GM12878 (cell line): ENCODE results near the gene SLC12A6. TPM values are rescaled to one million over a fixed set of nuclear protein-coding genes. Genes with fewer than 3 reads are reported as not detected.

Source experiments
- BCL11A ChIP-seq: IDR thresholded peaks from 2 replicates; pipeline ENCODE4 v1.6.1; 2011; ENCODE audit warnings: low read depth, low read length
- CBFB ChIP-seq: IDR thresholded peaks from 2 replicates; pipeline ENCODE4 v1.6.1; 2016; ENCODE audit warnings: antibody characterized with exemption, low read depth
- CBX3 ChIP-seq: fragments of 200-600 bp; sonication (generic); IDR thresholded peaks from 2 replicates; pipeline ENCODE4 v1.6.1; 2016; ENCODE audit warnings: low read depth, borderline replicate concordance
- CREB1 ChIP-seq: IDR thresholded peaks from 2 replicates; pipeline ENCODE4 v1.6.1; 2012; ENCODE audit warnings: low read depth, mild to moderate bottlenecking, inconsistent platforms
- CUX1 ChIP-seq: IDR thresholded peaks from 2 replicates; pipeline ENCODE4 v1.6.1; 2012; ENCODE audit warnings: improper control_type of control experiment, low read depth, low read length; ENCODE audit not compliant: insufficient replicate concordance
- PRDM15 ChIP-seq: fragments of 450-650 bp; formaldehyde crosslinking; IDR thresholded peaks from 2 replicates; pipeline ENCODE4 v1.4.0; 2020; ENCODE audit warnings: mild to moderate bottlenecking, moderate library complexity
- RB1 ChIP-seq: fragments of 450-650 bp; formaldehyde crosslinking; IDR thresholded peaks from 2 replicates; pipeline ENCODE4 v1.6.1; 2017; ENCODE audit warnings: mild to moderate bottlenecking, borderline replicate concordance
- SKIL ChIP-seq: fragments of 450-650 bp; IDR thresholded peaks from 2 replicates; pipeline ENCODE4 v1.6.1; 2017; ENCODE audit warnings: mild to moderate bottlenecking, low read depth, inconsistent platforms; ENCODE audit not compliant: poor library complexity, severe bottlenecking
- SREBF1 ChIP-seq: IDR thresholded peaks from 2 replicates; pipeline ENCODE4 v1.6.1; 2012; ENCODE audit warnings: mild to moderate bottlenecking, low read length
- ZBTB33 ChIP-seq: fragments of 450-650 bp; IDR thresholded peaks from 2 replicates; pipeline ENCODE4 v1.6.1; 2017; ENCODE audit warnings: mild to moderate bottlenecking
- ZBTB4 ChIP-seq: fragments of 450-650 bp; formaldehyde crosslinking; IDR thresholded peaks from 2 replicates; pipeline ENCODE4 v1.4.0; 2022; ENCODE audit warnings: mild to moderate bottlenecking, moderate library complexity
- polyA plus RNA-seq, 11 experiments: library from polyadenylated mRNA; depleted of rRNA in 4 of 11; unstranded in 6 of 11; stranded (reverse) in 5 of 11; fragments of >200 nt; fragmentation: Nextera tagmentation in 4 of 11; fragmentation: Illumina TruSeq in 1 of 11; extraction: Ambion mirVana in 4 of 11; extraction: Trizol in 1 of 11; gene quantifications; 1 replicate in 1 of 11; 2 replicates in 10 of 11; pipeline versions ENCODE4 v1.2.1 to v1.2.3, GENCODE V29; 2011 to 2016; ENCODE audit warnings: inconsistent platforms in 2 of 11, missing spikeins in 2 of 11, low read depth in 1 of 11
- total RNA-seq, 4 experiments: library from RNA; depleted of rRNA in 3 of 4; stranded (reverse); fragments of >200 nt in 3 of 4; fragmentation: Illumina TruSeq in 1 of 4; extraction: Trizol in 1 of 4; gene quantifications; 2 replicates each; pipeline versions ENCODE4 v1.2.1 to v1.2.3, GENCODE V29; 2013 to 2021

SLC12A6 gene
- total and polyA plus RNA-seq, 10 of the 15 experiments (the other 5 are each of a cell fraction or from before 2014, with no cell fraction given), result 4.7 to 94.4 (median 34.2) TPM

- no peak for TF ChIP-seq ZBTB4 (CRISPR knock-in tag)
- TF ChIP-seq ZBTB33, result no peak
- TF ChIP-seq CBX3, result no peak
- TF ChIP-seq CUX1, result no peak
- no peak for TF ChIP-seq SKIL
- no peak for TF ChIP-seq PRDM15 (CRISPR knock-in tag)
- TF ChIP-seq CREB1, result peak; percentile 85
- TF ChIP-seq RB1, result peak; percentile 83; the same call in 1 of the 2 replicates
- TF ChIP-seq CBFB, result peak; percentile 67; the same call in 1 of the 2 replicates
- TF ChIP-seq SREBF1, result no peak
- no peak for TF ChIP-seq BCL11A
Measured at GRCh38 chr15:34342737-34343575, 5.4 kb upstream of the SLC12A6 start, which contains the start of the genes NOP10 and NUTM1 (continued).
